ENCODE measurements around the gene ATP5F1E.
"Not testable (repeated sequence)": the region's sequence is repeated elsewhere in the genome, so short reads cannot be mapped to it uniquely, and the experiment has no call there.

ATP5F1E gene

GRCh38 chr20:59042796-59043631 lies 10.9 kb upstream of the ATP5F1E start:
- DNase-seq, result peak; percentile 96

GRCh38 chr20:59042151-59042795 lies 10.1 kb upstream of the ATP5F1E start, which contains the start of gene PRELID3B:
TSS of gene PRELID3B (minus strand) at chr20:59042786. CDS start at chr20:59042730, 56 bp downstream.
- DNase-seq, result no peak

GRCh38 chr20:59041487-59041886 lies 9.4 kb upstream of the ATP5F1E start:
- DNase-seq, result not testable (repeated sequence)

GRCh38 chr20:59040667-59041066 lies 8.5 kb upstream of the ATP5F1E start:
- no peak for DNase-seq

GRCh38 chr20:59039233-59039632 lies 7.1 kb upstream of the ATP5F1E start:
- DNase-seq, result no peak

GRCh38 chr20:59037386-59037785 lies 5.3 kb upstream of the ATP5F1E start:
- no peak for DNase-seq

GRCh38 chr20:59035381-59035780 lies 3.2 kb upstream of the ATP5F1E start:
- no peak for DNase-seq

- DNase-seq, result no peak
Observed at GRCh38 chr20:59033616-59034165, 1.6 kb upstream of the ATP5F1E start.

- DNase-seq, result no peak
Observed at GRCh38 chr20:59033093-59033492, 958 bp upstream of the ATP5F1E start.

- no peak for DNase-seq
Observed at GRCh38 chr20:59032713-59033059, 551 bp upstream of the ATP5F1E start.

GRCh38 chr20:59031564-59032022 lies 542 bp downstream of the ATP5F1E start:
- DNase-seq, result no peak

GRCh38 chr20:59030911-59031563 lies 1.1 kb downstream of the ATP5F1E start:
- no peak for DNase-seq

- DNase-seq, result no peak
Observed at GRCh38 chr20:59028812-59029211, 3.3 kb downstream of the ATP5F1E start.

GRCh38 chr20:59027741-59028320 lies 4.3 kb downstream of the ATP5F1E start:
- no peak for DNase-seq

GRCh38 chr20:59026904-59027740 lies 5.0 kb downstream of the ATP5F1E start:
- no peak for DNase-seq

GRCh38 chr20:59025511-59025910 lies 6.6 kb downstream of the ATP5F1E start:
- DNase-seq, result no peak

GRCh38 chr20:59025086-59025485 lies 7.0 kb downstream of the ATP5F1E start:
- DNase-seq, result no peak

- no peak for DNase-seq
Observed at GRCh38 chr20:59024111-59024530, 8.0 kb downstream of the ATP5F1E start.

GRCh38 chr20:59023616-59024015 lies 8.5 kb downstream of the ATP5F1E start:
- no peak for DNase-seq

- no peak for DNase-seq
Observed at GRCh38 chr20:59022754-59023153, 9.4 kb downstream of the ATP5F1E start.

GRCh38 chr20:59020938-59021551 lies 11.1 kb downstream of the ATP5F1E start:
- no peak for DNase-seq

GRCh38 chr20:59019217-59019616 lies 12.9 kb downstream of the ATP5F1E start, which contains the start of gene TUBB1:
TSS of gene TUBB1 (plus strand) at chr20:59019429. CDS start at chr20:59019523, 94 bp downstream.
- DNase-seq, result no peak
